Neuronal stem cell (in vitro differentiated cells): Measurements from ENCODE around the gene TRIM47.

Experiments used
- DNase-seq: peaks from one replicate; pipeline ENCODE4 v3.0.0-alpha.2; 2013; ENCODE audit warnings: low spot score
- H2AFZ ChIP-seq: one replicate; pipeline ENCODE4 v1.6.1; 2013; ENCODE audit warnings: mild to moderate bottlenecking, low read length, inconsistent platforms
- H2AK5ac ChIP-seq: 2 replicates; pipeline ENCODE4 v1.6.1; 2013; ENCODE audit warnings: low read depth, mild to moderate bottlenecking, inconsistent platforms, low read length, moderate library complexity, mixed read lengths
- H2BK120ac ChIP-seq: 2 replicates; pipeline ENCODE4 v1.6.1; 2013; ENCODE audit warnings: low read depth, mild to moderate bottlenecking, inconsistent platforms, low read length, moderate library complexity, mixed read lengths
- H2BK12ac ChIP-seq: one replicate; pipeline ENCODE4 v1.6.1; 2013; ENCODE audit warnings: low read length, inconsistent platforms
- H2BK15ac ChIP-seq: 2 replicates; pipeline ENCODE4 v1.6.1; 2013; ENCODE audit warnings: mild to moderate bottlenecking, low read length, inconsistent platforms, mixed read lengths
- H2BK5ac ChIP-seq: one replicate; pipeline ENCODE4 v1.6.1; 2013; ENCODE audit warnings: inconsistent platforms, mild to moderate bottlenecking, low read length, moderate library complexity
- H3K14ac ChIP-seq: one replicate; pipeline ENCODE4 v1.6.1; 2013; ENCODE audit warnings: low read length, inconsistent platforms
- H3K18ac ChIP-seq: 2 replicates; pipeline ENCODE4 v1.6.1; 2013; ENCODE audit warnings: low read length, inconsistent platforms
- H3K23ac ChIP-seq: 2 replicates; pipeline ENCODE4 v1.6.1; 2013; ENCODE audit warnings: low read depth, mild to moderate bottlenecking, mixed read lengths, low read length, inconsistent platforms; ENCODE audit not compliant: poor library complexity
- H3K27ac ChIP-seq: replicated peaks from 3 replicates; pipeline ENCODE4 v1.5.1; 2013; ENCODE audit warnings: low read length, inconsistent platforms
- H3K27me3 ChIP-seq, 3 experiments: 2 replicates each; pipeline ENCODE4 v1.6.1; 2013; ENCODE audit warnings: low read length in 3 of 3, mild to moderate bottlenecking in 2 of 3, inconsistent platforms in 1 of 3, low read depth in 1 of 3, mixed read lengths in 1 of 3, moderate library complexity in 1 of 3; ENCODE audit not compliant: control insufficient read depth in 3 of 3, insufficient read depth in 3 of 3
- H3K36me3 ChIP-seq, 2 donors: replicated peaks in 1 of 2; 2 replicates each; pipeline ENCODE4 v1.6.1; 2013; ENCODE audit warnings: low read length in 2 of 2; ENCODE audit not compliant: control insufficient read depth in 2 of 2, insufficient read depth in 2 of 2
- H3K4ac ChIP-seq: 2 replicates; pipeline ENCODE4 v1.6.1; 2013; ENCODE audit warnings: inconsistent platforms, mild to moderate bottlenecking, low read length, moderate library complexity
- H3K4me1 ChIP-seq, 2 donors: 1 replicate in 1 of 2; 2 replicates in 1 of 2; pipeline ENCODE4 v1.6.1; 2013; ENCODE audit warnings: low read length in 2 of 2, low read depth in 1 of 2; ENCODE audit not compliant: control insufficient read depth in 2 of 2, insufficient read depth in 1 of 2
- H3K4me2 ChIP-seq: one replicate; pipeline ENCODE4 v1.6.1; 2013; ENCODE audit warnings: mild to moderate bottlenecking, low read length, inconsistent platforms; ENCODE audit not compliant: insufficient read depth, poor library complexity, severe bottlenecking
- H3K4me3 ChIP-seq, 2 donors: 2 replicates each; pipeline ENCODE4 v1.5.1; 2013; ENCODE audit warnings: low read length in 2 of 2, mild to moderate bottlenecking in 2 of 2, inconsistent platforms in 1 of 2, moderate library complexity in 1 of 2
- H3K79me1 ChIP-seq: one replicate; pipeline ENCODE4 v1.6.1; 2013; ENCODE audit warnings: low read depth, mild to moderate bottlenecking, inconsistent platforms, low read length, moderate library complexity
- H3K9ac ChIP-seq: one replicate; pipeline ENCODE4 v1.6.1; 2013; ENCODE audit warnings: mild to moderate bottlenecking, low read depth, low read length, inconsistent platforms; ENCODE audit not compliant: poor library complexity
- H3K9me3 ChIP-seq, 2 donors: replicated peaks in 1 of 2; 2 replicates each; pipeline versions ENCODE3 to v1.6.1; 2013; ENCODE audit warnings: low read length in 2 of 2, mild to moderate bottlenecking in 2 of 2, inconsistent platforms in 1 of 2, low read depth in 1 of 2, mixed read lengths in 1 of 2, moderate library complexity in 1 of 2; ENCODE audit not compliant: control insufficient read depth in 2 of 2, insufficient read depth in 1 of 2
- H4K8ac ChIP-seq: one replicate; pipeline ENCODE4 v1.6.1; 2013; ENCODE audit warnings: low read depth, mild to moderate bottlenecking, inconsistent platforms, low read length, moderate library complexity
- H4K91ac ChIP-seq: one replicate; pipeline ENCODE4 v1.6.1; 2013; ENCODE audit warnings: low read length, low read depth, mild to moderate bottlenecking, inconsistent platforms; ENCODE audit not compliant: poor library complexity
- WGBS, 2 donors: extraction: QIAGEN DNeasy Blood & Tissue Kit; methylation state at CpG; one replicate each; pipeline ENCODE4 v1.1.7; 2013; ENCODE audit warnings: missing lambda C conversion rate in 2 of 2, mixed read lengths in 1 of 2; ENCODE audit not compliant: insufficient read length in 2 of 2, insufficient replicate concordance in 1 of 2; ENCODE audit errors: extremely low coverage in 2 of 2; 5-methylcytosine and 5-hydroxymethylcytosine counted together

TRIM47 gene

DNA sequence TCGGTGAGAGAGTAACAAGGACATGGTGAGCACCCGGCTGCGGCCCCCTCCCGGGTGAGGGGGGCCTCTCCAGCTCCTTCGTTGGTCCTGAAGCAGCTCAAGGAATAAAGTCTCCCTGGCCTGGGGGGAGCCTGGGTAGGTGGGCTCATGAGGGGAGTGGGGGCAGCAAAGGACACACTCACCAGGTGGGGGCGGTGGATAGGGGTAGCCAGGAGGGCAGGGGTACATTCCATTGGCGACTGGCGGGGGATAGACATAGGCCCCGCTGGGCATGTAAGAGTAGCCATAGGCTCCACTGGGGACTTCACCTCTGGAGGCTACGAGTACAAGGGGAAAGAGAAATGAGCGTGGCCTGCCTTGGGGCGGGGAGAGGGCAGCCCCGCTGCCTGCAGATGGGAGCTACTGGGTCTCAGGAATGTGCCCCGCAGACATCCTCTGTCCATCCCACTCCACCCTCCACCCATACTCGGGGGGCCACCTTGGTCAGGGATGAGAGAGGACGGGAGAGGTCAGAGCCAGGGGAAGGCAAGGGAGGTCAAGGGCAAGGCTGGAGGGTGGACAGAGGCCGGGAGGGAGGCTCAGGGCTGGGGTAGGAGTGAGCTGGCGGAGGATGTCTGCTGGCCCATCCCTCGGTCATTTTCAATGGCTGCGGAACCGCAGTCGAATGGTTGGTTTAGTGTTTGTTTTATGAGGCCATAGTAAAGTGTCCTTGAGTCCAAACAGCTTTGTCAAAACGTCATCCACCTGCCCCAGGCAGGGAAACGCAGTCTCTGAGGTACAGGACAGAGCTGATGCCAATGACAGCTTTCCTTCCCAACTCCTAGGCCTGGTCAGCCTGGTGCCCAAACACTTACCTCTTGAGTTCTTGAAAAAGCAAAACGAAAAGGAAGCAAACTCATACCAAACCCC lies 30.5 kb downstream of the TRIM47 start:
- H3K79me1 ChIP-seq: no peaks in the 10 kb centered on the region
- H3K4me1 ChIP-seq: peaks cover 5 to 6% of the 10 kb centered on the region in 2 donors
- no CpG with 5 or more reads among the region's 25 CpGs for WGBS, 2 donors
- H3K9ac ChIP-seq: peak overlapping the region; percentile 1
- H3K36me3 ChIP-seq: peaks cover 37 to 58% of the 10 kb centered on the region in 2 donors
- no peaks in the 10 kb centered on the region for H3K27me3 ChIP-seq
- H2AFZ ChIP-seq: no peak overlapping the region
- no peak overlapping the region for H2BK15ac ChIP-seq
- H2BK5ac ChIP-seq: no peak overlapping the region
- H3K27ac ChIP-seq: no peak overlapping the region
- H4K8ac ChIP-seq: no peak overlapping the region
- peak overlapping the region; percentile 83 for H2BK120ac ChIP-seq
- no peaks in the 10 kb centered on the region for H3K9me3 ChIP-seq
- no peak overlapping the region for H4K91ac ChIP-seq
- H2AK5ac ChIP-seq: no peak overlapping the region
- H3K4me3 ChIP-seq: no peak overlapping the region
- DNase-seq: no peak
- H3K4me2 ChIP-seq: no peak overlapping the region
- H2BK12ac ChIP-seq: no peak overlapping the region
- H3K23ac ChIP-seq: peak overlapping the region; percentile 97
- no peak overlapping the region for H3K14ac ChIP-seq
- peak overlapping the region; percentile 11 for H3K18ac ChIP-seq
- H3K4ac ChIP-seq: no peak overlapping the region

DNA sequence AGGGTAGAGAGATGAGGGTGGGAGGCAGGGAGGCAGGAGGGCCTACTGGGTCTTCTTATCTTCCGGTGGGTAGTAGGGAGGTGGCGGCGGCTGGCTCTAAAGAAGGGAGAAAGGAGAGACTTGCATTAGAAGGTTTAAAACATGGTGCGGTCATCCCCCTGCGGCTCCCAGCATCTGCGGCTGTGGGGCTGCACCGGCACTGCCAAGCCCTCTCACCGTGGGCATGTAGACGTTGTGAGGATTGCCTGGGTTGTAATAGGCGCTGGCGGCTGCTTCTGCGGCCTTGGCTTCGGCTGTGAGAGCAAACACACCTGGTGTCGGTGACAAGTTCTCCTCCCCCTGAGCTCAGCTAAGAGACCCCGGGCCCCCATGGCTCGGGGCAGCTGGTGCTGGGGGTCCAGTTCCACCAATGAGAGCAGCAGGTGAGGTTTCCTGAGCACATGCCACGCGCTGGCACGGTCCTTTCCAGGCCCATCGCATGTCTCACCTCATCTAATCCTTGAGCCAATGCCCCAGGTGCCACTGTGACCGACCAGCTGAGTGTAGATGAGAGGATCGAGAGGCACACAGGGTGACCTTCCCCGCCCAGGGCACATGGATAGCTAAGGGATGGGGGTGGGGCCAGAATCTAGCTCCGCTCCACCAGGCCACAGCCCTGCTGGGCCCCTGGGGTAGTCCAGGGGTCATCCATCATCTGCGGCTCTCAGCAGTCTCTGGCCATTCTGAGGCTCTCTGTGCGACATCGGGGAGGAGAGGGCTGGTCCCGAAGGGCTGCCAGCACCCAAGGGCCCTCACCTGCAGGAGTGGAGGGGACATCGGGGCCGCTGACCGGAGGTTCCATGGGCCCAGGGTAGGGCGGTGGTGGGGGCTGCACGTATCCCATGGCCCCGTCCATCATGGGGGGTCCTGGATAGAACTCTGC lies 31.4 kb downstream of the TRIM47 start:
- Histone ChIP-seq H3K4ac (no peak overlapping the region), H3K23ac (peak overlapping the region; percentile 73), H2BK12ac (no peak overlapping the region), H3K14ac (no peak overlapping the region), H4K8ac (no peak overlapping the region), H3K18ac (no peak overlapping the region), H2BK5ac (peak overlapping the region; percentile 87), H3K4me3 (no peak overlapping the region), H3K4me2 (no peak overlapping the region), H3K4me1 (peaks cover 5 to 6% of the 10 kb centered on the region in 2 donors), H2BK15ac (no peak overlapping the region), H2AFZ (no peak overlapping the region), H3K9ac (peak overlapping the region; percentile 44), H2BK120ac (no peak overlapping the region), H4K91ac (no peak overlapping the region), H3K27me3 (no peaks in the 10 kb centered on the region), H3K9me3 (no peaks in the 10 kb centered on the region), H3K27ac (no peak overlapping the region), H2AK5ac (no peak overlapping the region), H3K79me1 (no peaks in the 10 kb centered on the region), H3K36me3 (peaks cover 37 to 56% of the 10 kb centered on the region in 2 donors)
- WGBS, 2 donors: no CpG with 5 or more reads among the region's 34 CpGs
- no peak for DNase-seq

DNA sequence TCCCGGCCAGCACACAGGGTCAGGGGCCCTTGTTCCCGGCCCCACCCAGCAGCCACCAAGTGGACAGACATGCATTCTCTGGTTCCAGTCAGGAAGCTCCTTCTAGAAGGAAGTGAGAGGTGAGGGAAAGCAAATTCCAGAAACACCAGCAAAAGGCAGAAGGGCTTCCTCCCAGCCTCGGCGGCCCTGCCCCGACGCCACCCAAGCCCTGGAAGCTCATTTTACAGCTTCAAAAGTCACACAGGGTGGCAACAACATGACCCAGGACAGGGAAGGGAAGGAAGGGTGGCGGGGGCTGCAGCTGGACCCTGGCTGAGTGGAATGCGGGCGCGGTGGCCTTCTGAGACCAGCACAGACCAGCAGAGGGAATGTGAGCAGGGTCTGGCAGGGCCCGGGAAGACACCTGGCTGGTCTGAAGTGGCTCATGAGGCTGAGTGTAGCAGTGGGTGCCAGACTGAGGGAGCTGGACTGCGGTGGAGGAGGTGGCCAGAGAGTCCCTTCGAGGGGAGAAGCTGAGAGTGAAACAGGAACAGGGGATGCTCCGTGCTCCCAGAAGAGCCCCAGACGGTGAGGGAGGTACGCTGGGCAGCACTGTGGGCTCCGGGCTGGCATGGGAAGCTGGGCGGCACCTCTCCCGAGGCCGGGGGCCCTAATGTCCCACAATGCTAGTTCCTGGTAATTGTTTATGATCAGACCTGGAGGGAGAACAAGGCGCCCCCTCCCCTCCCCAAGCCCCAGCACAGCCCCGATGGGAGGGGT lies 32.3 kb downstream of the TRIM47 start:
- Histone ChIP-seq H3K9me3 (no peaks in the 10 kb centered on the region), H3K36me3 (peaks cover 37 to 51% of the 10 kb centered on the region in 2 donors), H3K9ac (peak overlapping the region; percentile 44), H3K27ac (no peak overlapping the region), H2AFZ (no peak overlapping the region), H3K4ac (no peak overlapping the region), H3K4me3 (no peak overlapping the region), H2BK12ac (no peak overlapping the region), H3K4me2 (no peak overlapping the region), H4K8ac (peak overlapping the region; percentile 96), H2BK120ac (no peak overlapping the region), H3K14ac (no peak overlapping the region), H3K27me3 (no peaks in the 10 kb centered on the region), H3K23ac (no peak overlapping the region), H2BK5ac (peak overlapping the region; percentile 87), H3K79me1 (no peaks in the 10 kb centered on the region), H3K18ac (no peak overlapping the region), H2AK5ac (no peak overlapping the region), H4K91ac (no peak overlapping the region), H2BK15ac (no peak overlapping the region), H3K4me1 (peaks cover 5 to 6% of the 10 kb centered on the region in 2 donors)
- DNase-seq: no peak
- no CpG with 5 or more reads among the region's 22 CpGs for WGBS, 2 donors
